HT-29 (cell line): ENCODE data around the gene CYFIP2. TPM values are rescaled to one million over a fixed set of nuclear protein-coding genes. Genes with fewer than 3 reads are reported as not detected.

Experiments used
- DNase-seq: peaks from one replicate; pipeline ENCODE4 v3.0.0-alpha.2; 2015; ENCODE audit warnings: low spot score
- total RNA-seq: library from RNA; depleted of rRNA; stranded (reverse); fragments of >200 nt; shearing (Covaris generic); gene quantifications from 2 replicates; pipeline ENCODE4 v1.2.3, GENCODE V29; 2014

The CYFIP2 gene
- total RNA-seq, 1 experiment from 2014 or later, result 14.9 TPM

- no peak for DNase-seq
These were observed 7.5 kb upstream of the CYFIP2 start for GRCh38 chr5:157258450-157258849.

- no peak for DNase-seq
These were observed 6.2 kb upstream of the CYFIP2 start for GRCh38 chr5:157259699-157260098.

DNA sequence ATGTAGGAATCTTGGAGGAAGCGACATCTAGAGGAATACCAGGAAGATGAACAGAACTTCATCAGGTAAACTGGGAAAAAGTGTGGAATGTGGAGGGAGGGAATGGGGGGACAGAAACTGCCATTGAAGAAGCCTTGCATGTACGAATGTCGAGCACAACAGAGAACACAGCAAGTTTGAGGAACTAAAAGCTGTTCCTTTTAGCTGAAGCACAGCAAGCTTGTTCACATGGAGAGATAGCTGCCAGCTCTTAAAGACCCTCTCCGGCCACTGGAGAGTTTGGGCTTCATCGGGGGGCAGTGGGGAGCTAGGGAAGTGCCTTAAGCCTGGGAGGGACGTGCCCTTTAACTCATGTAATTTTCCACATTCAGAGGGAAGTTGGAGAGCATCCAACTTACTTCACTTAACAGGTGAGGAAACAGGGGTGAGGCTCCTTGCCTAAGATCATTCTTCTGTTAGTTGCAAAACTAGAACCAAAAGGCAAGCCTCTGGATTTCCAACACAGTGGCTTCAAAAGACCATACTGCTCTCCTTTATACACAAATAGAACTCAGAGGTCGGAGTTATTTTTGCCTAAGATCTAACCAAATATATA lies 2.3 kb upstream of the CYFIP2 start:
- no peak for DNase-seq

DNA sequence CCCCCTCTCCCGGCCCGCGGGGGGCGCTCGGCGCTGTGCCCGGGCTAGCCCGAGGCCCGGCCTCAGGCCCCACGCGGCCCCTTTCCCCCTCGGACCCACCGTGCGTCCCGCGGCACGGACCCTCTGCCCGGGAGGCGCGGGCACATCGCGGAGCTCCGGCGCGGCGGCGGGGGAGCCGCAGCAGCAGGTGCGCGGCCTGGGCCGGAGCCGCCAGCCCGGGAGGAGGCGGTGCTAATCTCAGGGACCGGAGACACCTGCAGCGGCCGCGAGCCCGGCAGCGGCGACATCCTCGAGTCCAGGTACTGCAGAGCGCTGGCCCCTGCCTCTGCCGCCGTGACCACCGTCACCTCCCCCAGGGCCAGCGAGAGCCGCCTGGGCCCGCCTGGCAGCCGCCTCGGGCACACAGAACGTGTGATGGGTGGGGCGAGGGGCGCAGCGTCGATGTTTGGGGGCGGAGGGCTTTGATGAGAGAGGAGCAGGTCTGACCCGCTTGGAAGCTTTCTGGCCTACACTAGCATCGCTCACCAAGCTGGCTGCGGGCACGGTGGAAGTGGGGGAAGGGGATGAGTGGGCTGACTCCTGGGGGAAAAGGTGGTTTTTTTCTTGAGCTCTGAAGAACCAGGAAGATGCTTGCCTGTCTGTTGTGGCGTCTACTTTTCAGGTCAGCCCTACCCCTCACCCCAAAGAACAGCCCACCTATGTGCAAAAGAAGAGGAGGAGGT lies 524 bp downstream of the CYFIP2 start:
- DNase-seq, result peak; percentile 49

DNA sequence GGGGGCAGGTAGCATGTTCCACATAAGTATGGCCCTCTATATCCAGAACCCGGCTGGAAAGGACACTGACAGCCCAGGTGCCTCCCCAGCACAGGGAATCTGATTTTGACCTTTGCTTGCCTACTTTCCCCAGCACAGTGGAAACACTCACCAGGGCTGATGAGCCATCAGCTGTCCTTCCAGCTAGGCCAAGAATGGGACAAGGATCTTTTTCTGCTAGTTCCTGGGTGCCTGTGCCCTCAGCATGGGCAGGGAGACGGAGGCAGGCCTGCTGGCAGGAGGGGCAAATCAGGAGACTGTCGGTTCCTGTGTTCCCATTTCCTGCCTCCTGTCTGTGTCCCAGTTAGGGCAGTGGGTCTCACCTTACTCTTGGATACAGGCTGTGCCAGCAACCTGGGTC lies 1.1 kb downstream of the CYFIP2 start:
- no peak for DNase-seq

DNA sequence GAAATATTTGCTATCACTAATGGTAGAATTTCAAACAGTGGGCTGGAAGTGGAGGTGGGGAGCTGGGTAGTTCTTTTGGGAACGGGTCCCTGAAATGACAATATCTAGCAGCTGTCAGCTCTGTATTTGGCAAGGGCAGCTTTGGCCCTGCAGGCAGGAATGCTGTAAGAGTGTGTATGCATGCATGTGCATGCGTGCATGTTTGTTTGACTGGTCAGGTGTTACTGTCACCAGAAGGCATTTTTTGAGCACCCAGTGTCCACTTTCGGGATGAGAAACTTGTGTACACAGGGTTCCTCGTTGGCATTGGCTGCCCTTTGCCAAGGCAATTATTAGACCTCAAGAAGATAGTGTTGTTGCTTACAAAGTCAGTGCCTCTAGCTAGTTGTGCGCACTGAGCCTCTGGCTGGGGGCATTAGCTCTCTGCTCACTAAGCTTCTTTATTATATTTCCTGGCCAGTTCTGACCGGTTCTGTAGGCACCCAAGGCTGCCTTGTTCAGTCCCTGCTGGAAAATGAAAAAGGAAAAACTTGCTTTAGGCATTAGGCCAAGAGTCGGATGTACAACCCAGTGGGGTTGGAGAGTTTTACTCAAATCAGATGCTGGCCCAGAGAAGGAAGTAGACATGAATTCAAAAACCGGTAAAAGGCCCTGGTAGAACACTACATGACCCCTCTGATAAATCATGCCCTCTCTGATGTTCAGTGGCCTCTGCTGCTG lies 2.0 kb downstream of the CYFIP2 start:
- no peak for DNase-seq

- no peak for DNase-seq
These were observed 3.3 kb downstream of the CYFIP2 start for GRCh38 chr5:157269165-157269671.

- no peak for DNase-seq
These were observed 3.9 kb downstream of the CYFIP2 start for GRCh38 chr5:157269761-157270272.

GRCh38 chr5:157270771-157271170 lies 4.8 kb downstream of the CYFIP2 start:
- no peak for DNase-seq

GRCh38 chr5:157271740-157272271 lies 5.9 kb downstream of the CYFIP2 start:
- DNase-seq, result no peak

DNA sequence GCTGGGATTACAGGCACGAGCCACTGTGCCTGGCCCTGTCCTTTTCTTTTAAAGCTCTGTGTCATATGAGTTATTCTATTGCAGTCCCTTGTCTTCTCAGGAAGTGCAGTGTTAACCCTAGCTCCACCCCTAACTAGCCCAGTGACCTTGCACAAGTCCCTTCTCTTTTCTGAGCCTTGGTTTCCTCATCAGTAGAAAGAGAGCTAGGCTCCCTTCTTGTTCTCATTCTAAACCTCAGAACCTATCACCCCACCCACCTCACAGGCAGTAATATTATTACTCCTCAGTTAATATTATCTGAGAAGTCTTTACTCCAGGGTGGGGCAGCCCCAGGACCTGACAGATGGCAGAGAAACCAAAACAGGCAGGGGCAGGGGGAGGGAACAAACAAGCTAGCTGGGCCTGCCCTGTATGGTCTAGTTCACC lies 7.2 kb downstream of the CYFIP2 start:
- no peak for DNase-seq

GRCh38 chr5:157275403-157275802 lies 9.5 kb downstream of the CYFIP2 start:
- DNase-seq, result no peak

- DNase-seq, result no peak
These were observed 12.6 kb downstream of the CYFIP2 start for GRCh38 chr5:157278319-157279037.

GRCh38 chr5:157279605-157280239 lies 13.8 kb downstream of the CYFIP2 start:
- DNase-seq, result no peak

GRCh38 chr5:157280927-157281326 lies 15.0 kb downstream of the CYFIP2 start:
- no peak for DNase-seq

GRCh38 chr5:157282150-157282549 lies 16.2 kb downstream of the CYFIP2 start:
- no peak for DNase-seq

DNA sequence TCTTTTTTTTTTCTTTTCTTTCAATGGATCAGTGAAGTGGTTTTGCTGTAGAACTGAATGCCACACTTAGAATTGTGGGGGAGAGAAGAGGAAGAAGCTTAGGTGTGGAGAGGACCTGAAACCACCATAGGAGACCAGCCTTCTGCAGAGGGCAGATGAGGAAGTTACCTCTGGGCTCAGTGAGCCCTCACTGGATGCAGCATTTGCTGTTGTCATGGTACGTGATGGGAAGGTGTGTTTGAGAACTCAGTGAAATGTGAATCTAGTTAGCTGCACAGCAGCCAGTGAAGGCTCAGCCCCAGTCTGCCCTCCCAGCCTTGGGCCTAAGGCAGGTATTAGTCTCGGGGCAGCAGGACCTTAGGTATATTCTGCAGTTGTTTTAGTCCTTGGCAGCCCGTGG lies 17.5 kb downstream of the CYFIP2 start:
- DNase-seq, result no peak

DNA sequence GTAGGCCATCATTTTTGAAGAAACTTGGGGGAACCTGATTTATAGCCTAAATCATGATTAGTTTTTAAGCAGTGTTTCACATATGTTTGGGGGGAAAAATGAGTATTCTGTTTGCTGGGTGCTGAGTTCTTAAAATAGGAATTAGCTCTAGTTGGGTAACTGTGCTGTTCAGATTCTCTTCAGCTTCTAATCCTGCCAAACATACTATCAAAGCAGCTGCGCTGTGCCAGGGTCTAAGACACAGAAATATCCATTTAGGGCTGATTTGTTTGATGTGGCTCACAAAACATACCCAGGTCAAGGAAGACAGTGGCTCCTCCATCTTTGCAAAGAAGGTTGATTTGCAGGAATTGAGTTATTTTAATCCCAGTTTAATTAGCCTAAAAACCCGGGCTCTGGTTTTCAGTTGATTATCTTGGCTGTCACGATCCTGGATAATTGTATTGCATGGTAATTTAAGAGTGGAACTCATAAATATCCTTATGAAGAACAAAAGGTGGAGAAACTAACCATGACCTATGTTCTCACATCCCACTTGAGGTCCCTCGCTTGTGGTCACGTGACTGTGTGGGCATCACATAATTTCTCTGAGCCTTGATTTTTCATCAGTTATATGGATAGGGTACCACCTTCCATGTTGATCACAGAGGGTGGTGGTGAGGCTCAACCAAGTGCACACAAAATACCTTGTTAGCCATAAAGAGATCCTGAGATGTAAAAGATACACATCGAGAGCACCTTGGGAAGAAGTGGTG lies 18.7 kb downstream of the CYFIP2 start:
- DNase-seq, result no peak

DNA sequence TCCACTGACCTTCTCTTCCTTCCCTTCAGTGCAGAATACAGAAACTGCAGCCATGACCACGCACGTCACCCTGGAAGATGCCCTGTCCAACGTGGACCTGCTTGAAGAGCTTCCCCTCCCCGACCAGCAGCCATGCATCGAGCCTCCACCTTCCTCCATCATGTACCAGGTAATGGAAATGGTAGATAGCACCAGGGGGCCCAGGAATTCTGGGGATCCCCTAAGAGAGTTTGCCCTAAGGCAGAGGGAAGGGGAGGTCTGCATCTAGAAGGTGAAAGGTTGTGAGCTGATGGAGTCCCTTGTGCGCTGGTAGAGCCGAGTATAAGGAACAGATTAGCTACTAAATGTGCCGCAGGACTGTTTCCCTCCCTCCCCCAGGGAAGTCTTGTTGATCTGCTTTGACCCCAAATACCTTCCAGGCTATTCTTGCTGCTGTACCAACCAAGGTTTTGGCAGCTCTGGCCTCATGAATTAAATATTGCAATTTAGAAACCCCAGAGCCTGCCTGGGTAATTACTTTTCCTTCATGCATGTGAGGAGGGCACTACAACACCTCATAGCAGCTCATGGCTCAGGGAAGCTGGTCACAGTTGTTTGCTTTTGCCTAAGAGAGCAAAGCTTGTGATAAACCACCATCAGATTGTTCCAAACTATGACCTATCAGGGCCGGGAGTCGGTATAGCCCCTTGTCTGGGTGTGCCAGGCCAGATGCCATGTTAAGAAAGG lies 19.6 kb downstream of the CYFIP2 start:
- DNase-seq, result no peak
